ENCODE data around the gene XXYLT1.
"Not testable (repeated sequence)": the region's sequence is repeated elsewhere in the genome, so short reads cannot be mapped to it uniquely, and the experiment has no call there.

Gene XXYLT1

DNA sequence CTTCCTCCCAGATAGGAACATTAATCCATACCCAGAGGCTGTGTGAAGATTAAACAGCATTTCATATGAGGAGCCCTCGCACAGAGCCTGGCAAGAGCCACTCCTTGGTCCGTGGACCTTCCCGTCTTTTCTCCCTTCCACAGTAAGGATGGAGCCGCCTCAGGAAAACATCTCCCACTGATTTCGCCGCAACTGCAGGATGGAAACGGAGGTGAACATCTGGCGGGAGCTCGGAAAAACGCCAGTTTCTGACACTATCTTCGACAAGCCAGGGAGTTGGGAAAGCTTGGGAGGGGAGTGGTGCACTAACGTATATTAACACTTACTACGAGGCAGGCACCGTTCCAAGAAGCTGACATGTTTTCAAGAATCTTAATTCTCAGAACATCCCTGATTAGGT is 157.9 kb downstream of the XXYLT1 start:
- no peaks in the 10 kb centered on the region for H3K27me3 ChIP-seq (ENCODE audit: control insufficient read depth in 1 of 2, insufficient read depth in 2 of 2, low read length in 2 of 2)
- H3K4me1 ChIP-seq (ENCODE audit: control insufficient read depth, insufficient read depth, low read length), result peaks cover 11% of the 10 kb centered on the region
- no peak overlapping the region for H3K27ac ChIP-seq (ENCODE audit: low read length)
- no peaks in the 10 kb centered on the region for H3K9me3 ChIP-seq (ENCODE audit: control insufficient read depth in 2 of 2, low read length in 2 of 2)
- peaks cover 0 to 3% of the 10 kb centered on the region in 2 donors for H3K36me3 ChIP-seq (ENCODE audit: control insufficient read depth in 2 of 2, insufficient read depth in 2 of 2, low read length in 2 of 2)
- no peak overlapping the region for H3K4me3 ChIP-seq (ENCODE audit: low read length in 2 of 2)
- no peak overlapping the region for H3K9ac ChIP-seq (ENCODE audit: low read length in 2 of 2)

DNA sequence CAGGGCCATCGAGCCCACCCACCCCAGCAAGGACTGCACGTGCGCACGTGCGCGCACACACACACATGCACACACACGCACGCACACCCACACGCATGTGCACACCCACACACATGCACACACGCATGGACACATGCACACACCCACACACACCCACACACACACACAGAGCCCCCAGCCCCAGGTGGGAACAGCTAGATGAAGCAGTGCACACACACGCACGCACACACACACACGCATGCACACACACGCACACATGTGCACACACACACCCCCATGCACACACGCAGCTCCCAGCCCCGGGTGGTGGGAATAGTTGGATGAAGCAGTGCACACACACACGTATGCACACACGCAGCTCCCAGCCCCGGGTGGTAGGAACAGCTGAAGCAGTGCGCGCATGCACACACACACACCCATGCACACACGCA is 158.6 kb downstream of the XXYLT1 start:
- no peaks in the 10 kb centered on the region for H3K9me3 ChIP-seq (ENCODE audit: control insufficient read depth in 2 of 2, low read length in 2 of 2)
- no peak overlapping the region for H3K4me3 ChIP-seq (ENCODE audit: low read length in 2 of 2)
- H3K27ac ChIP-seq (ENCODE audit: low read length), result no peak overlapping the region
- H3K36me3 ChIP-seq (ENCODE audit: control insufficient read depth in 2 of 2, insufficient read depth in 2 of 2, low read length in 2 of 2), result peaks cover 0 to 3% of the 10 kb centered on the region in 2 donors
- no peak overlapping the region for H3K9ac ChIP-seq (ENCODE audit: low read length in 2 of 2)
- H3K4me1 ChIP-seq (ENCODE audit: control insufficient read depth, insufficient read depth, low read length), result peaks cover 11% of the 10 kb centered on the region
- H3K27me3 ChIP-seq (ENCODE audit: control insufficient read depth in 1 of 2, insufficient read depth in 2 of 2, low read length in 2 of 2), result no peaks in the 10 kb centered on the region

DNA sequence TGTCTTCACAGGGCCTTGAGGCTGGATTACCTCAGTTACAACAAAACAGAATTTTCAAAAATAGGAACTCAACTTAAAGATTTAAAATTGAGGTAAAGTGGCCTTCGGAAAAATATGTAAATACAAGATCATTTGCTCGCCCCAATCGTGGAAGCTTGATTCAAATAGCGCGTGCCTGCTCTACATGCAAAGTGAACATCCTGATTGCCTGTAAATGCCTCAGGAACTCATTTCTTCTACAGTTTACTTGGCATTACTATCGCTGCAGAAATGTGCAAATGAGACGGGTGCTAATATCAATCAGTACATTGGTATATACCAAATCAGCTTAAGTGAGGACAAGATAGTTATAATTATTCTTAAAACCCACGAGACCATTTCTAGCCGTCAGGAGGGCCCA is 159.2 kb downstream of the XXYLT1 start:
- Histone ChIP-seq H3K27me3 (ENCODE audit: control insufficient read depth in 1 of 2, insufficient read depth in 2 of 2, low read length in 2 of 2) (no peaks in the 10 kb centered on the region), H3K36me3 (ENCODE audit: control insufficient read depth in 2 of 2, insufficient read depth in 2 of 2, low read length in 2 of 2) (peaks cover 0 to 3% of the 10 kb centered on the region in 2 donors), H3K27ac (ENCODE audit: low read length) (no peak overlapping the region)

DNA sequence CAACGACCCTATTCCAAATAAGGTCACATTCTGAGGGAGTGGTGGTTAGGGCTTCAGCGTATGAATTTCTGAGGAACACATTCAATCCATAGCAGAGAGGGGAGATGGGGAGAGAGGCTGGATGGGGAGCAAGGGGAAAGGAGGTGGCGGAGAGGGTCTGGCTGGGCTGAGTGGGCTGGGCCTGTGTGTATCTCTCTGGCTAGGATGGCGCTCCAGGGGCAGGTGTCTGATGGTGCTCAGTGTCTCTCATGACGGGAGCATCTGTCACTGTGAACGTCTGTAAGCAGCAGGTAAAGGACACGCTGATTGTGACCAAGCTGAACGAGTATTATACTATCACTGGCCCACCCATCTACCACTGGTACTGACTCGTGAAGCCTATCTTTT is 159.6 kb downstream of the XXYLT1 start:
- H3K9me3 ChIP-seq (ENCODE audit: control insufficient read depth in 2 of 2, low read length in 2 of 2), result no peaks in the 10 kb centered on the region
- no peaks in the 10 kb centered on the region for H3K27me3 ChIP-seq (ENCODE audit: control insufficient read depth in 1 of 2, insufficient read depth in 2 of 2, low read length in 2 of 2)
- H3K9ac ChIP-seq (ENCODE audit: low read length in 2 of 2), result peak overlapping the region; percentile 12 to 55
- peak overlapping the region; percentile 41 for H3K27ac ChIP-seq (ENCODE audit: low read length)
- peaks cover 17% of the 10 kb centered on the region for H3K4me1 ChIP-seq (ENCODE audit: control insufficient read depth, insufficient read depth, low read length)
- H3K4me3 ChIP-seq (ENCODE audit: low read length in 2 of 2), result peak overlapping the region in 1 of 2 donors; percentile 8
- H3K36me3 ChIP-seq (ENCODE audit: control insufficient read depth in 2 of 2, insufficient read depth in 2 of 2, low read length in 2 of 2), result peaks cover 0 to 3% of the 10 kb centered on the region in 2 donors

More for the DNA sequence above, 159.2 kb downstream of the XXYLT1 start:
- Histone ChIP-seq H3K4me1 (ENCODE audit: control insufficient read depth, insufficient read depth, low read length) (peaks cover 12% of the 10 kb centered on the region), H3K4me3 (ENCODE audit: low read length in 2 of 2) (no peak overlapping the region), H3K9ac (ENCODE audit: low read length in 2 of 2) (no peak overlapping the region), H3K9me3 (ENCODE audit: control insufficient read depth in 2 of 2, low read length in 2 of 2) (no peaks in the 10 kb centered on the region)

DNA sequence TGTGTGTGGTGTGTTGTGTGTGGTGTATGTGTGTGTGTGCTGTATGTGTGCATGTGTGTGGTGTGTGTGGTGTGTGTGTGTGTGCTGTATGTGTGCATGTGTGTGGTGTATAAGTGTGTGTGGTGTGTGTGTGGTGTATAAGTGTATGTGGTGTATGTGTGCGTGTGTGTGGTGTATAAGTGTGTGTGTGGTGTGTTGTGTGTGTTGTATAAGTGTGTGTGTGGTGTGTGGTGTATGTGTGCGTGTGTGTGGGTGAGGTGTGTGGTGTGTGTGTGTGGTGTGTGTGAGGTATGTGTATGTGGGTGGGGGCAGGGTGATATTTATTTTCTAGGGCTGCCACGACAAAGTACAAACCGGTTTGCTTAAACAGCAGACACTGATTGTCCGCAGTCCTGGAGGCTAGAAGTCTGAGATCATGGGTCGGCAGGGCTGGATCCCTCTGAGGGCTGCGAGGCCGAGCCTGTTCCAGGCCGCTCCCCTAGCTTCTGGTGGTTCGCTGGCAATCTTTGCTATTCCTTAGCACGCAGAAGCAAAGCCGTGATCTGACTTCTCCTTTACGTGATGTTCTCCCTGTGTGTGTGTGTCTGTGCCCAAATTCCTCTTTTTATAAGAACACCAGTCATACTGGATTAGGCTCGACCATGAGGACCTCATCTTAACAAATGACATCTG is 160.2 kb downstream of the XXYLT1 start:
- no peaks in the 10 kb centered on the region for H3K27me3 ChIP-seq (ENCODE audit: control insufficient read depth in 1 of 2, insufficient read depth in 2 of 2, low read length in 2 of 2)
- H3K9ac ChIP-seq (ENCODE audit: low read length in 2 of 2), result peak overlapping the region; percentile 12 to 55
- peaks cover 21% of the 10 kb centered on the region for H3K4me1 ChIP-seq (ENCODE audit: control insufficient read depth, insufficient read depth, low read length)
- H3K9me3 ChIP-seq (ENCODE audit: control insufficient read depth in 2 of 2, low read length in 2 of 2), result no peaks in the 10 kb centered on the region
- peaks cover 0 to 3% of the 10 kb centered on the region in 2 donors for H3K36me3 ChIP-seq (ENCODE audit: control insufficient read depth in 2 of 2, insufficient read depth in 2 of 2, low read length in 2 of 2)
- H3K4me3 ChIP-seq (ENCODE audit: low read length in 2 of 2), result peak overlapping the region in 1 of 2 donors; percentile 8
- peak overlapping the region; percentile 41 for H3K27ac ChIP-seq (ENCODE audit: low read length)

DNA sequence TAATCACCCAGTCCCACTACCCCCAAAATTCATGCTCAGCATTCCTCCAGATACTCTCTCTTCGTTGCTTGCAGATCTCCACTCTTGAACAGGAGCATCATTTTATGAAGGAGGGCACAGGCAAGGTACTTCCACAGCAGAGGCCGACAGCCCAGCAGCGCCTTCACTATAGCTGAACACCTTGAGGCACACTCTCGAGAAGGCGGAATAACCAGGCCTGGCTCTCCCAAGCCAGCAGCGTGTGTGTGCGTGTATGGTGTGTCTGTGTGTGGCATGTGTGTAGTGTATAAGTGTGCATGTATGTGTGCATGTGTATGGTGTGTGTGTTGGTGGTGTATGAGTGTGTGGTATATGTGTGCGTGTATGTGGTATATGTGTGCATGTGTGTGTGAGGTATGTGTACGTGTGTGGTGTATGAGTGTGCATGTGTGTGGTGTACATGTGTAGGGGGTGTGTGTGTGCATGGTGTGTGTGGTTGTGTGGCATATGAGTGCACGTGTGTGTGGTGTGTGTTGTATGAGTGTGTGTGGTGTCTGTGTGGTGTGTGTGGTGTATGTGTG is 161.8 kb downstream of the XXYLT1 start:
- Histone ChIP-seq H3K9ac (ENCODE audit: low read length in 2 of 2) (no peak overlapping the region), H3K4me3 (ENCODE audit: low read length in 2 of 2) (no peak overlapping the region), H3K4me1 (ENCODE audit: control insufficient read depth, insufficient read depth, low read length) (peaks cover 21% of the 10 kb centered on the region), H3K36me3 (ENCODE audit: control insufficient read depth in 2 of 2, insufficient read depth in 2 of 2, low read length in 2 of 2) (peaks cover 0 to 3% of the 10 kb centered on the region in 2 donors), H3K27me3 (ENCODE audit: control insufficient read depth in 1 of 2, insufficient read depth in 2 of 2, low read length in 2 of 2) (no peaks in the 10 kb centered on the region), H3K27ac (ENCODE audit: low read length) (no peak overlapping the region), H3K9me3 (ENCODE audit: control insufficient read depth in 2 of 2, low read length in 2 of 2) (no peaks in the 10 kb centered on the region)

DNA sequence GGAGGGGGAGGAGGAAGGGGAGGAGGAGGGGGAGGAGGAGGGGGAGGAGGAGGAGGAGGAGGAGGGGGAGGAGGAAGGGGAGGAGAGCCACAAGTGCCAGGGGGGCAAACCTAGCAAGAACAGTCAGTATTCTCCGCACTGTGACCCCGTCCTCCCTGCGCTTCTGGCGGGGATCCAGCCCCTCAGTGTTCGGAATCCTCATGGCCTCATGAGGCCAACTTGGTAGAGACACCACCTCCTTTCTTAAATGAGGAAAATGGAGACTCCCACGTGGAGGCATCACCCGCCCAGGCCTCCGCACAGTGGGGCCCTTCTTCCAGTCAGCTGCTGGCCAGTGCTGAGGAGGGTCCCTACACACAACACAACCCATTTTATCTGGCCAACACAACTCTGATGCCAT is 163.4 kb downstream of the XXYLT1 start:
- Histone ChIP-seq H3K36me3 (ENCODE audit: control insufficient read depth in 2 of 2, insufficient read depth in 2 of 2, low read length in 2 of 2) (peaks cover 0 to 3% of the 10 kb centered on the region in 2 donors), H3K27ac (ENCODE audit: low read length) (no peak overlapping the region), H3K4me1 (ENCODE audit: control insufficient read depth, insufficient read depth, low read length) (peaks cover 21% of the 10 kb centered on the region), H3K9me3 (ENCODE audit: control insufficient read depth in 2 of 2, low read length in 2 of 2) (no peaks in the 10 kb centered on the region), H3K9ac (ENCODE audit: low read length in 2 of 2) (no peak overlapping the region), H3K27me3 (ENCODE audit: control insufficient read depth in 1 of 2, insufficient read depth in 2 of 2, low read length in 2 of 2) (no peaks in the 10 kb centered on the region), H3K4me3 (ENCODE audit: low read length in 2 of 2) (no peak overlapping the region)

DNA sequence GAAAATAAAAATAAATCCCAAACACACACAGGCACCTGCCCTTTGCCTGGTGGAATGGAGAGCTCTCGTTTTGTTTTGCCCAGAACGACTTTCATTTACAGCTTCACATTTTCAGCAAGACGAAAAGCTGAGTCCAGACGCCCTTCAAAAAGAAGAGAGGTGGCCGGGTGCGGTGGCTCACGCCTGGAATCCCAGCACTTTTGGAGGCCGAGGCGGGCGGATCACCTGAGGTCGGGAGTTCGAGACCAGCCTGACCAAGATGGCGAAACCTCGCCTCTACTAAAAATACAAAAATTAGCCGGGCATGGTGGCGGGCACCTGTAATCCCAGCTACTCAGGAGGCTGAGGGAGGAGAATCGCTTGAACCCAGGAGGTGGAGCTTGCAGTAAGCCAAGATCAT is 163.9 kb downstream of the XXYLT1 start:
- not testable (repeated sequence) for H3K36me3 ChIP-seq (ENCODE audit: control insufficient read depth in 2 of 2, insufficient read depth in 2 of 2, low read length in 2 of 2); H3K27ac ChIP-seq (ENCODE audit: low read length)

DNA sequence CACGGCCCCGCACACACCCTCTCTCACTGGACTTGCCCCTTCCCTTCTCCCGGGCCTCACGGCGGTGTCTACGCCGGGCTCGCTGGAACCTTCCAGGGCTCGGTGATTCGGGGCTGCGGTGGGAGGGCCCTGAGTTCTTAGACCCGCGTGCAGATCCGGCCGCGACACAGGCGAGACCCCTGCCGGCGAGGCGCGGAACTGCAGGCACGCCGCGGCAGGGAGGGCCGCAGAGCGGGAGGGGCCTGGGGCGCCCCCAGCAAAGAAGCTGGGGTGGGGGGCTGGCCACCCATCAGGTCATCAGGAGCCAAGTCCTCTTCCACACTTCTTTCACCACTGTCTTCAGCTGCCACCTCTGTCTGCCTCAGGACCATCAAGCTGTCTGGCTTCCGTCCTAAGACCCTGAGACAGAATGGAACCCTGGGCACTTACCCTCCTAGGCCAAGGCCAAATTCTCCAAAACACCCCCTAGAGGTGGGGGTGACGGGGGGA is 164.5 kb downstream of the XXYLT1 start:
- Histone ChIP-seq H3K4me1 (ENCODE audit: control insufficient read depth, insufficient read depth, low read length) (peaks cover 20% of the 10 kb centered on the region), H3K4me3 (ENCODE audit: low read length in 2 of 2) (peak overlapping the region; percentile 44 to 57), H3K27ac (ENCODE audit: low read length) (no peak overlapping the region), H3K9ac (ENCODE audit: low read length in 2 of 2) (peak overlapping the region in 1 of 2 donors; percentile 36), H3K27me3 (ENCODE audit: control insufficient read depth in 1 of 2, insufficient read depth in 2 of 2, low read length in 2 of 2) (no peaks in the 10 kb centered on the region), H3K36me3 (ENCODE audit: control insufficient read depth in 2 of 2, insufficient read depth in 2 of 2, low read length in 2 of 2) (peaks cover 0 to 3% of the 10 kb centered on the region in 2 donors), H3K9me3 (ENCODE audit: control insufficient read depth in 2 of 2, low read length in 2 of 2) (no peaks in the 10 kb centered on the region)

More for the DNA sequence above, 163.9 kb downstream of the XXYLT1 start:
- H3K4me3 ChIP-seq (ENCODE audit: low read length in 2 of 2); H3K27me3 ChIP-seq (ENCODE audit: control insufficient read depth in 1 of 2, insufficient read depth in 2 of 2, low read length in 2 of 2); H3K9me3 ChIP-seq (ENCODE audit: control insufficient read depth in 2 of 2, low read length in 2 of 2); H3K9ac ChIP-seq (ENCODE audit: low read length in 2 of 2): not testable (repeated sequence)
- peaks cover 21% of the 10 kb centered on the region for H3K4me1 ChIP-seq (ENCODE audit: control insufficient read depth, insufficient read depth, low read length)

DNA sequence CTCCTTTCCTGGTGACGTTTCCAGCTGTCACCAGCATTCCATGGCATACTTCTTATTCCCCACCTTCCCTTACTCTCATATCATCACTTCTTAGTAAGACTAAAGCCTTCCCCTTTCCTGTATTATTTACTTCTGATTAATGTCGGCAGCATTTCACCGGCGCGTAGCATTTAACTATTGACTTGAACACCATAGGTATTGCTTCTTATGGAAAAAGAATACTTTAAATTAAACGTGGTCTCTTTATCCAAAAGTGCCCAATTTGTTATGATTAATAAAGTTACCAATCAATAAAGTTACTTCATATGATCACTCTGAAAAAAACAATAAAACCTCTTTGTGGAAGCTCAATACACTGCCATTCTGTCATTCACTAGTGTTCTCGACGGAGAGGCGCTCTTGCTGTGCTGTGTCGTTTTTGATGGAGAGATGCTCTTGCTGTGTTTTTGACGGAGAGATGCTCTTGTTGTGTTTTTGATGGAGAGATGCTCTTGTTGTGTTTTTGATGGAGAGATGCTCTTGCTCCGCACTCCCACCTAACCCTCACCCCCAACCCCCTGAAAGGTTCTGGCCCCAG is 165.0 kb downstream of the XXYLT1 start:
- Histone ChIP-seq H3K36me3 (ENCODE audit: control insufficient read depth in 2 of 2, insufficient read depth in 2 of 2, low read length in 2 of 2) (peaks cover 0 to 3% of the 10 kb centered on the region in 2 donors), H3K27me3 (ENCODE audit: control insufficient read depth in 1 of 2, insufficient read depth in 2 of 2, low read length in 2 of 2) (no peaks in the 10 kb centered on the region), H3K9me3 (ENCODE audit: control insufficient read depth in 2 of 2, low read length in 2 of 2) (no peaks in the 10 kb centered on the region), H3K27ac (ENCODE audit: low read length) (no peak overlapping the region), H3K9ac (ENCODE audit: low read length in 2 of 2) (peak overlapping the region in 1 of 2 donors; percentile 36), H3K4me1 (ENCODE audit: control insufficient read depth, insufficient read depth, low read length) (peaks cover 15% of the 10 kb centered on the region), H3K4me3 (ENCODE audit: low read length in 2 of 2) (peak overlapping the region; percentile 44 to 57)

DNA sequence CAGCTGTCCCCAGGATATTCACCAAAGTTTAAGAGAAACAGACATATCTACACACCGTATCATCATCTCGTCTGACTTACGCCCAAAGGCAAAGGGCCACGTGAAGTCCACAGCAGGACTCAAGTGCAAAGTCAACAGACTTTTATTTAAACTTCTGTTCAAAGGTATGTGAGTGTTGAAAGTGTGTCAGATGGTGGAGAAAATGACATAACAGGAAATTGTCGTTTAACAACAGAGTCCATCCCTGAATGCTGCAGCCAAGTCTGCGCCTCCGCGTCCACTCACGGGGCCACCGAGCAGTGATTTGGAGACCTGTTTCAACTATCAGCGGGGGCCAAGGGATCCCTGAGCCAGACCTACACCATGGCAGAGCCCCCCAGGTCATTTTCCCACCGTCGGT is 165.6 kb downstream of the XXYLT1 start:
- Histone ChIP-seq H3K9ac (ENCODE audit: low read length in 2 of 2) (no peak overlapping the region), H3K9me3 (ENCODE audit: control insufficient read depth in 2 of 2, low read length in 2 of 2) (no peaks in the 10 kb centered on the region), H3K27ac (ENCODE audit: low read length) (no peak overlapping the region), H3K36me3 (ENCODE audit: control insufficient read depth in 2 of 2, insufficient read depth in 2 of 2, low read length in 2 of 2) (peaks cover 0 to 3% of the 10 kb centered on the region in 2 donors), H3K4me3 (ENCODE audit: low read length in 2 of 2) (no peak overlapping the region), H3K4me1 (ENCODE audit: control insufficient read depth, insufficient read depth, low read length) (peaks cover 11% of the 10 kb centered on the region), H3K27me3 (ENCODE audit: control insufficient read depth in 1 of 2, insufficient read depth in 2 of 2, low read length in 2 of 2) (no peaks in the 10 kb centered on the region)

Data from stomach smooth muscle (tissue), 2 donors.